ENCODE data around the gene ARHGAP40. TPM values are rescaled to one million over a fixed set of nuclear protein-coding genes. Genes with fewer than 3 reads are reported as not detected.

ARHGAP40 gene
- total and polyA plus RNA-seq, 9 of the 15 experiments (the other 6 are each of a cell fraction or from before 2014, with no cell fraction given) = not detected

DNA sequence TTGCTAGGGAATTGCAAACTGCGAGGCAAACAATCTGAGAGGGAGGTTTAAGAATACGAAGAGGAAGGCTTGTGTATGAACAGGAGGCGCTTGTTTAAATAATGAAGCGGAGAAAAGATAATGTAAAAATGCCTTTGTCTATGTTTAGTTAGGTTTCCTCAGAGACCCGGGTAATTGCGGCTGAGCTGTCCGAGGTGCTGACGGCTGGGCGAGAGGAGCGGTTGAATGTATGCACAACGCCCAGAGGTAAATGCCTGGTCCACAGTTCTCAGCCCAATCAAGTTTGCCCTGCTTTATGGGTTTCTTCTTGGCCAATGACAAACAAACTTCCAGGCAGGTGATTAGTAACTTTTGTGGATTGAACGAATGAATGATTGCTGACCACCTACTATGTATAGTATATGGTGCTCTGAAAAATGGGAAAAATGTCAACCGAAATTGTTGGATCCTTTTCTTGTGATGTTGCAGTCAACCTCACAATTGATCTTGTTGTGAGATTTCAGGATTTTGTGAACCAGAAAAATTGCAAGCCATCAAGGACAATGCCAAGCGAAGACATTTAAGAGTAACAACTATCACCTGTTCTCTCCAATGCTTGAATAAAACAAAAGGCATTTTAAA is 84.4 kb downstream of the ARHGAP40 start (continued):
- TF ChIP-seq, protein P1, sequence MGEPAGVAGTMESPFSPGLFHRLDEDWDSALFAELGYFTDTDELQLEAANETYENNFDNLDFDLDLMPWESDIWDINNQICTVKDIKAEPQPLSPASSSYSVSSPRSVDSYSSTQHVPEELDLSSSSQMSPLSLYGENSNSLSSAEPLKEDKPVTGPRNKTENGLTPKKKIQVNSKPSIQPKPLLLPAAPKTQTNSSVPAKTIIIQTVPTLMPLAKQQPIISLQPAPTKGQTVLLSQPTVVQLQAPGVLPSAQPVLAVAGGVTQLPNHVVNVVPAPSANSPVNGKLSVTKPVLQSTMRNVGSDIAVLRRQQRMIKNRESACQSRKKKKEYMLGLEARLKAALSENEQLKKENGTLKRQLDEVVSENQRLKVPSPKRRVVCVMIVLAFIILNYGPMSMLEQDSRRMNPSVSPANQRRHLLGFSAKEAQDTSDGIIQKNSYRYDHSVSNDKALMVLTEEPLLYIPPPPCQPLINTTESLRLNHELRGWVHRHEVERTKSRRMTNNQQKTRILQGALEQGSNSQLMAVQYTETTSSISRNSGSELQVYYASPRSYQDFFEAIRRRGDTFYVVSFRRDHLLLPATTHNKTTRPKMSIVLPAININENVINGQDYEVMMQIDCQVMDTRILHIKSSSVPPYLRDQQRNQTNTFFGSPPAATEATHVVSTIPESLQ (CRISPR knock-in tag; IDR thresholded peaks at IDR 0.05) = no peak
- TF ChIP-seq ZNF224 (CRISPR knock-in tag; IDR thresholded peaks at IDR 0.05) = no peak
- TF ChIP-seq MIER1 (IDR thresholded peaks at IDR 0.05; ENCODE audit: low read depth) = peak; percentile 97
- no peak for TF ChIP-seq ZEB2 (IDR thresholded peaks at IDR 0.05)
- no peak for TF ChIP-seq ZC3H4 (CRISPR knock-in tag; IDR thresholded peaks at IDR 0.05; ENCODE audit: borderline replicate concordance)
- TF ChIP-seq KLF16 (IDR thresholded peaks at IDR 0.05) = no peak
- TF ChIP-seq ZBTB8A (IDR thresholded peaks at IDR 0.05; ENCODE audit: partially characterized antibody) = no peak
- no peak for TF ChIP-seq ZNF239 (CRISPR knock-in tag; IDR thresholded peaks at IDR 0.05)
- TF ChIP-seq SRSF9 (IDR thresholded peaks at IDR 0.05; ENCODE audit: borderline replicate concordance, low read depth, low read length) = no peak
- no peak for TF ChIP-seq TCF3 (CRISPR knock-in tag; IDR thresholded peaks at IDR 0.05)
- no peak for TF ChIP-seq ZNF24 (IDR thresholded peaks at IDR 0.05)
- TF ChIP-seq, protein P2, sequence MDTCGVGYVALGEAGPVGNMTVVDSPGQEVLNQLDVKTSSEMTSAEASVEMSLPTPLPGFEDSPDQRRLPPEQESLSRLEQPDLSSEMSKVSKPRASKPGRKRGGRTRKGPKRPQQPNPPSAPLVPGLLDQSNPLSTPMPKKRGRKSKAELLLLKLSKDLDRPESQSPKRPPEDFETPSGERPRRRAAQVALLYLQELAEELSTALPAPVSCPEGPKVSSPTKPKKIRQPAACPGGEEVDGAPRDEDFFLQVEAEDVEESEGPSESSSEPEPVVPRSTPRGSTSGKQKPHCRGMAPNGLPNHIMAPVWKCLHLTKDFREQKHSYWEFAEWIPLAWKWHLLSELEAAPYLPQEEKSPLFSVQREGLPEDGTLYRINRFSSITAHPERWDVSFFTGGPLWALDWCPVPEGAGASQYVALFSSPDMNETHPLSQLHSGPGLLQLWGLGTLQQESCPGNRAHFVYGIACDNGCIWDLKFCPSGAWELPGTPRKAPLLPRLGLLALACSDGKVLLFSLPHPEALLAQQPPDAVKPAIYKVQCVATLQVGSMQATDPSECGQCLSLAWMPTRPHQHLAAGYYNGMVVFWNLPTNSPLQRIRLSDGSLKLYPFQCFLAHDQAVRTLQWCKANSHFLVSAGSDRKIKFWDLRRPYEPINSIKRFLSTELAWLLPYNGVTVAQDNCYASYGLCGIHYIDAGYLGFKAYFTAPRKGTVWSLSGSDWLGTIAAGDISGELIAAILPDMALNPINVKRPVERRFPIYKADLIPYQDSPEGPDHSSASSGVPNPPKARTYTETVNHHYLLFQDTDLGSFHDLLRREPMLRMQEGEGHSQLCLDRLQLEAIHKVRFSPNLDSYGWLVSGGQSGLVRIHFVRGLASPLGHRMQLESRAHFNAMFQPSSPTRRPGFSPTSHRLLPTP (IDR thresholded peaks at IDR 0.05; ENCODE audit: borderline replicate concordance, extremely low read depth, insufficient read length) = no peak
- no peak for TF ChIP-seq FOXK1 (CRISPR knock-in tag; IDR thresholded peaks at IDR 0.05; ENCODE audit: borderline replicate concordance)
- no peak for TF ChIP-seq ZNF121 (CRISPR knock-in tag; conservative IDR thresholded peaks at IDR 0.05)
- TF ChIP-seq RBM25 (IDR thresholded peaks at IDR 0.05; ENCODE audit: low read depth, low read length, severe bottlenecking) = no peak
- TF ChIP-seq, protein P3, sequence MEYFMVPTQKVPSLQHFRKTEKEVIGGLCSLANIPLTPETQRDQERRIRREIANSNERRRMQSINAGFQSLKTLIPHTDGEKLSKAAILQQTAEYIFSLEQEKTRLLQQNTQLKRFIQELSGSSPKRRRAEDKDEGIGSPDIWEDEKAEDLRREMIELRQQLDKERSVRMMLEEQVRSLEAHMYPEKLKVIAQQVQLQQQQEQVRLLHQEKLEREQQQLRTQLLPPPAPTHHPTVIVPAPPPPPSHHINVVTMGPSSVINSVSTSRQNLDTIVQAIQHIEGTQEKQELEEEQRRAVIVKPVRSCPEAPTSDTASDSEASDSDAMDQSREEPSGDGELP (CRISPR knock-in tag; IDR thresholded peaks at IDR 0.05; ENCODE audit: borderline replicate concordance) = peak; percentile 52
- TF ChIP-seq PRMT5 (CRISPR knock-in tag; IDR thresholded peaks at IDR 0.05) = peak; percentile 88; the same call in 1 of the 2 replicates
- TF ChIP-seq, protein P4, sequence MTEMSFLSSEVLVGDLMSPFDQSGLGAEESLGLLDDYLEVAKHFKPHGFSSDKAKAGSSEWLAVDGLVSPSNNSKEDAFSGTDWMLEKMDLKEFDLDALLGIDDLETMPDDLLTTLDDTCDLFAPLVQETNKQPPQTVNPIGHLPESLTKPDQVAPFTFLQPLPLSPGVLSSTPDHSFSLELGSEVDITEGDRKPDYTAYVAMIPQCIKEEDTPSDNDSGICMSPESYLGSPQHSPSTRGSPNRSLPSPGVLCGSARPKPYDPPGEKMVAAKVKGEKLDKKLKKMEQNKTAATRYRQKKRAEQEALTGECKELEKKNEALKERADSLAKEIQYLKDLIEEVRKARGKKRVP (CRISPR knock-in tag; IDR thresholded peaks at IDR 0.05) = no peak
- TF ChIP-seq NR3C1 (CRISPR knock-in tag; IDR thresholded peaks at IDR 0.05) = no peak

Measured in K562 (cell line).